ENCODE measurements around the gene KRTAP25-1. TPM values are rescaled to one million over a fixed set of nuclear protein-coding genes. Genes with fewer than 3 reads are reported as not detected.

KRTAP25-1 gene
- total RNA-seq, 1 experiment from 2014 or later, result not detected

- no peak for DNase-seq (ENCODE audit: low read depth)
These were observed 37.5 kb downstream of the KRTAP25-1 start for GRCh38 chr21:30251781-30252180.

GRCh38 chr21:30249936-30250335, 39.4 kb downstream of the KRTAP25-1 start:
- no peak for DNase-seq (ENCODE audit: low read depth)

- no peak for DNase-seq (ENCODE audit: low read depth)
These were observed 40.5 kb downstream of the KRTAP25-1 start for GRCh38 chr21:30248844-30249243.

- no peak for DNase-seq (ENCODE audit: low read depth)
These were observed 44.3 kb downstream of the KRTAP25-1 start for GRCh38 chr21:30245061-30245460.

GRCh38 chr21:30243691-30244090, 45.6 kb downstream of the KRTAP25-1 start:
- DNase-seq (ENCODE audit: low read depth), result no peak

GRCh38 chr21:30240661-30241060, 48.7 kb downstream of the KRTAP25-1 start:
- DNase-seq (ENCODE audit: low read depth), result no peak

Other genes with a start within 250 kb of the KRTAP25-1 start
- not detected in 2 replicates for gene CLDN17, start 122.7 kb downstream of the KRTAP25-1 start, total RNA-seq (2014; rRNA removed; shearing (Covaris generic))
- not detected in 2 replicates for gene CLDN8, start 73.4 kb downstream of the KRTAP25-1 start, total RNA-seq (2014; rRNA removed; shearing (Covaris generic))
- not detected in 2 replicates for gene KRTAP24-1, start 6.6 kb downstream of the KRTAP25-1 start, total RNA-seq (2014; rRNA removed; shearing (Covaris generic))
- gene KRTAP26-1, start 30.8 kb upstream of the KRTAP25-1 start, total RNA-seq (2014; rRNA removed; shearing (Covaris generic)), result not detected in 2 replicates
- not detected in 2 replicates for gene KRTAP27-1, start 48.2 kb upstream of the KRTAP25-1 start, total RNA-seq (2014; rRNA removed; shearing (Covaris generic))
- not detected in 2 replicates for gene KRTAP23-1, start 59.1 kb upstream of the KRTAP25-1 start, total RNA-seq (2014; rRNA removed; shearing (Covaris generic))
- gene KRTAP13-2, start 82.8 kb upstream of the KRTAP25-1 start, total RNA-seq (2014; rRNA removed; shearing (Covaris generic)), result not detected in 2 replicates
- not detected in 2 replicates for gene KRTAP13-1, start 106.5 kb upstream of the KRTAP25-1 start, total RNA-seq (2014; rRNA removed; shearing (Covaris generic))
- gene KRTAP13-3, start 136.4 kb upstream of the KRTAP25-1 start, total RNA-seq (2014; rRNA removed; shearing (Covaris generic)), result not detected in 2 replicates
- gene KRTAP13-4, start 140.7 kb upstream of the KRTAP25-1 start, total RNA-seq (2014; rRNA removed; shearing (Covaris generic)), result not detected in 2 replicates
- not detected in 2 replicates for gene KRTAP15-1, start 150.8 kb upstream of the KRTAP25-1 start, total RNA-seq (2014; rRNA removed; shearing (Covaris generic))
- not detected in 2 replicates for gene KRTAP19-1, start 190.9 kb upstream of the KRTAP25-1 start, total RNA-seq (2014; rRNA removed; shearing (Covaris generic))
- not detected in 2 replicates for gene KRTAP19-2, start 197.9 kb upstream of the KRTAP25-1 start, total RNA-seq (2014; rRNA removed; shearing (Covaris generic))
- not detected in 2 replicates for gene KRTAP19-3, start 202.5 kb upstream of the KRTAP25-1 start, total RNA-seq (2014; rRNA removed; shearing (Covaris generic))
- not detected in 2 replicates for gene KRTAP19-4, start 207.7 kb upstream of the KRTAP25-1 start, total RNA-seq (2014; rRNA removed; shearing (Covaris generic))
- gene KRTAP19-5, start 212.6 kb upstream of the KRTAP25-1 start, total RNA-seq (2014; rRNA removed; shearing (Covaris generic)), result not detected in 2 replicates